ENCODE measurements around the gene LGI2.

LGI2 gene

DNA sequence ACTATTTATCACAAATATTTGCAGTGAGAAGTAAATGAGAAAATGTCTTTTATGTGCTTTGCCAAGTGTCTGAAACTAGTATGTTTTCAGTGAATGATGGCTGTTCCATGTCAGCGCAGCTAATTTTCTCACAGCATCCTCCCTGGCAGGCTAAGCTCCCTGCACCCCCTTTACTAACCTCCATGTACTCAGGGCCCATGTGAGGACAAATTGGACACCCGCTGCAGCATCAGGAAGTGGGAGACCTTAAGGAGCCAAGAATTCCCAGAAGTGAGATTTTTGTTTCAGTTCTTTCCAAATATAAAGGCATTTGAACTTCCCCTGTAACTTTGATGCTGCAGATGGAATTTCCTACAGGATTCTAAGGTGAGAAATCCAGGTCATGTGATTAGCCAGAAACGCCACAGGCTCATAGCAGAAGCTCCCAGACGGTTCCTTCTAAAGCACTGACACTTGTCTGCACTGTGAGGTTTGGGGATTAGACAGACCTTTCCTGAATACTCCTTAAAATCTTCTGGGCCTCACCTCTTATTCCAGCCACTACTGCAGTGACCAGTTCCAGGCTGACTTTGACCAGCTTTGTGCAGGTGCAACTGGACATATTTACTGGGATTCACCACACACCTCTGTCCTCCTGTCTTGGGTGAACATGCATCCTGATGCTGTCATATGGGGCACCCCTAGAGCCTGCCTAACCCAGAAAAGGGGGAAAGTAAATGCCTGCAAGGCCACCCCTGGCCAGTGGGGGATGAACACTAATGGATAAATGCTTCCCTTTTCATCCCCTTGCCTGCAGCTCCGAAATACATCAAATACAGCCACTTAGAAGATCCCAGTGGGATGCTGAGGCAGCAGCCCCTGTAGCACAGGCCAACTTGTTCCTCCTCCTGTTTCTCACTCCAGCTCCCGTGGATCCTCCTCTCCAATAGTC, 45.9 kb downstream of the LGI2 start:
- H3K4me2 ChIP-seq (ENCODE audit: low read depth, low read length, poor library complexity, severe bottlenecking), result no peak overlapping the region

DNA sequence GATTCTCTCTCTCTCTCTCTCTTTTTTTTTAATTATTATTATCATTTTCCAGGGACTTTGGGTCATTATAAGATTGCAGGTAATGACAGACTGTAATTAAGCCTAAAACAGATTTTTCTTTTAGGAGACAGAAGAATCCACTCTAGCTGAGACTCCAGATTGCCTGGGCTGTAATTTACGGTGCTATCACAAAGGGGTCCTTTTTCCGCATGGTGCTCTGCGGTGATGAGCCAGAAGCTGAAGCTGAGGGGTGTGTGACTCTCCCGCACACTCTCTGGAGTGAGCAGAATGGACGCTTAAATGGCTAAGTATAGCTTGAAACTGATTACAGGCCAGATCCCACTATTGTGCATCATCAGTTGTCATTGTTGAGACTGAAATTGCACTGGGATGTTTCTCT, 50.0 kb downstream of the LGI2 start:
- H3K79me2 ChIP-seq (ENCODE audit: insufficient read depth, low read length), result no peaks in the 10 kb centered on the region
- no peak for TF ChIP-seq EZH2phosphoT487 (conservative IDR thresholded peaks at IDR 0.05; ENCODE audit: low read length)
- TF ChIP-seq, protein P1, sequence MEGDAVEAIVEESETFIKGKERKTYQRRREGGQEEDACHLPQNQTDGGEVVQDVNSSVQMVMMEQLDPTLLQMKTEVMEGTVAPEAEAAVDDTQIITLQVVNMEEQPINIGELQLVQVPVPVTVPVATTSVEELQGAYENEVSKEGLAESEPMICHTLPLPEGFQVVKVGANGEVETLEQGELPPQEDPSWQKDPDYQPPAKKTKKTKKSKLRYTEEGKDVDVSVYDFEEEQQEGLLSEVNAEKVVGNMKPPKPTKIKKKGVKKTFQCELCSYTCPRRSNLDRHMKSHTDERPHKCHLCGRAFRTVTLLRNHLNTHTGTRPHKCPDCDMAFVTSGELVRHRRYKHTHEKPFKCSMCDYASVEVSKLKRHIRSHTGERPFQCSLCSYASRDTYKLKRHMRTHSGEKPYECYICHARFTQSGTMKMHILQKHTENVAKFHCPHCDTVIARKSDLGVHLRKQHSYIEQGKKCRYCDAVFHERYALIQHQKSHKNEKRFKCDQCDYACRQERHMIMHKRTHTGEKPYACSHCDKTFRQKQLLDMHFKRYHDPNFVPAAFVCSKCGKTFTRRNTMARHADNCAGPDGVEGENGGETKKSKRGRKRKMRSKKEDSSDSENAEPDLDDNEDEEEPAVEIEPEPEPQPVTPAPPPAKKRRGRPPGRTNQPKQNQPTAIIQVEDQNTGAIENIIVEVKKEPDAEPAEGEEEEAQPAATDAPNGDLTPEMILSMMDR (IDR thresholded peaks at IDR 0.05; ENCODE audit: insufficient read depth, low read length, poor library complexity, severe bottlenecking), result no peak
- H3K27me3 ChIP-seq (ENCODE audit: low read length), result no peaks in the 10 kb centered on the region
- no peaks in the 10 kb centered on the region for H3K9me2 ChIP-seq (replicated peaks; ENCODE audit: insufficient read depth, low read length)
- no peaks in the 10 kb centered on the region for H3K9me3 ChIP-seq (ENCODE audit: insufficient read depth, low read length)
- no peak overlapping the region for H3K4me2 ChIP-seq (ENCODE audit: low read depth, low read length, poor library complexity, severe bottlenecking)
- H4K20me1 ChIP-seq (ENCODE audit: low read depth, low read length), result no peaks in the 10 kb centered on the region
- no peak overlapping the region for H3K4me3 ChIP-seq (ENCODE audit: insufficient read depth, low read length, poor library complexity, severe bottlenecking)
- H3K36me3 ChIP-seq (ENCODE audit: low read length), result no peaks in the 10 kb centered on the region
- no peak overlapping the region for H3K27ac ChIP-seq (ENCODE audit: low read depth, low read length)
- H3K9ac ChIP-seq (ENCODE audit: low read length), result no peak overlapping the region
- H2AFZ ChIP-seq (ENCODE audit: low read depth, low read length, severe bottlenecking), result no peak overlapping the region
- H3F3A ChIP-seq (ENCODE audit: insufficient read depth), result no peaks in the 10 kb centered on the region

More for the DNA sequence above, 45.9 kb downstream of the LGI2 start:
- Histone ChIP-seq H3K4me3 (ENCODE audit: insufficient read depth, low read length, poor library complexity, severe bottlenecking) (no peak overlapping the region), H3K27ac (ENCODE audit: low read depth, low read length) (no peak overlapping the region), H3K27me3 (ENCODE audit: low read length) (no peaks in the 10 kb centered on the region), H3K79me2 (ENCODE audit: insufficient read depth, low read length) (no peaks in the 10 kb centered on the region), H4K20me1 (ENCODE audit: low read depth, low read length) (no peaks in the 10 kb centered on the region), H3K9me3 (ENCODE audit: insufficient read depth, low read length) (no peaks in the 10 kb centered on the region), H2AFZ (ENCODE audit: low read depth, low read length, severe bottlenecking) (no peak overlapping the region), H3F3A (ENCODE audit: insufficient read depth) (no peaks in the 10 kb centered on the region), H3K9me2 (replicated peaks; ENCODE audit: insufficient read depth, low read length) (no peaks in the 10 kb centered on the region), H3K36me3 (ENCODE audit: low read length) (no peaks in the 10 kb centered on the region), H3K9ac (ENCODE audit: low read length) (no peak overlapping the region)
- no peak for TF ChIP-seq EZH2phosphoT487 (conservative IDR thresholded peaks at IDR 0.05; ENCODE audit: low read length)
- TF ChIP-seq, protein P1 (IDR thresholded peaks at IDR 0.05; ENCODE audit: insufficient read depth, low read length, poor library complexity, severe bottlenecking), result no peak

DNA sequence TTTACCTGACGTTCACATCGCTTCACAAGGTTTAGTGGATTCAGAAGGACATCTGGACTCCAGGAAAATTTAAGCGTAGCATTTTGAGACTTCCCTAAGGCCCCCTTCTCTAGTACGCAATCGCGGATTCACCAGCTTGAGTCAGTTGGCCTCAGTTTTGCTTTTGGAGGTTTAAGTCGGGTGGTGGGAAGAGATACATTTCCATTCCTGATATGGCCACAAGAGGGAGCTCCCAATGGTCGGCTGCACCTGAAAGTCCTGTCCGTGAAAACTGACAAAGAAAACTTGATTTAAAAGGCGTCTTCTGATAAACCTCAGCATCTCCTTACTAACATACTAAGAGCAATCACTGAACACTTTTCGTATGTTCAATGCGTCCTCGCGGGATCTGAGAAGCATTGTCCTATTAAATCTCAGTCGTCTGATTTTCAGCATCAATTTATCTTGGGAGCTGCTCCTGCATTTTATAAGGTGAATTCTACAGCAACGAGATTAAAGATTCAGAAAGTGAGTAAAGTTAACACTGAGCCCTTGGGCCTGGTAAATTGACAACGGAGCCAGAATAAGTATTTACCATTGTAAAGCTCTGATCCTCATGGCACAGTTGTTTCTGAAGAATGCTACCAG, 50.6 kb downstream of the LGI2 start:
- H4K20me1 ChIP-seq (ENCODE audit: low read depth, low read length), result no peaks in the 10 kb centered on the region
- no peak overlapping the region for H3K27ac ChIP-seq (ENCODE audit: low read depth, low read length)
- H3K4me2 ChIP-seq (ENCODE audit: low read depth, low read length, poor library complexity, severe bottlenecking), result no peak overlapping the region
- TF ChIP-seq, protein P1 (IDR thresholded peaks at IDR 0.05; ENCODE audit: insufficient read depth, low read length, poor library complexity, severe bottlenecking), result peak; percentile 70
- no peak for TF ChIP-seq EZH2phosphoT487 (conservative IDR thresholded peaks at IDR 0.05; ENCODE audit: low read length)
- no peak overlapping the region for H3K4me3 ChIP-seq (ENCODE audit: insufficient read depth, low read length, poor library complexity, severe bottlenecking)
- no peaks in the 10 kb centered on the region for H3K79me2 ChIP-seq (ENCODE audit: insufficient read depth, low read length)
- H3F3A ChIP-seq (ENCODE audit: insufficient read depth), result no peaks in the 10 kb centered on the region
- no peaks in the 10 kb centered on the region for H3K9me3 ChIP-seq (ENCODE audit: insufficient read depth, low read length)
- no peaks in the 10 kb centered on the region for H3K27me3 ChIP-seq (ENCODE audit: low read length)
- no peaks in the 10 kb centered on the region for H3K9me2 ChIP-seq (replicated peaks; ENCODE audit: insufficient read depth, low read length)
- no peak overlapping the region for H3K9ac ChIP-seq (ENCODE audit: low read length)
- no peak overlapping the region for H2AFZ ChIP-seq (ENCODE audit: low read depth, low read length, severe bottlenecking)
- H3K36me3 ChIP-seq (ENCODE audit: low read length), result no peaks in the 10 kb centered on the region

Data from SU-DHL-6 (cell line).